A204.1 (cell line): ENCODE measurements around the gene OR8A1.
A peak's percentile ranks its signal among the peaks of the same experiment; 100 is the strongest.

Experiments
- FAIRE-seq: peaks from 2 replicates; lab custom pipeline; 2012; peaks lifted over from hg19 to GRCh38; lab: Jason Lieb, UNC

The OR8A1 gene

GRCh38 chr11:124569697-124570096 is at the start of gene OR8A1:
Gene OR8A1, plus strand, starts transcription at chr11:124569997. Its CDS starts 123 bp downstream, at chr11:124570120.
- no peak for FAIRE-seq

- no peak for FAIRE-seq
These were observed 49.3 kb upstream of the OR8A1 start for GRCh38 chr11:124520550-124520854.

- no peak for FAIRE-seq
These were observed 36.2 kb upstream of the OR8A1 start for GRCh38 chr11:124533626-124534025.

- FAIRE-seq = no peak
These were observed 35.7 kb upstream of the OR8A1 start for GRCh38 chr11:124534051-124534450.

GRCh38 chr11:124535552-124536232 is 34.1 kb upstream of the OR8A1 start:
- FAIRE-seq = no peak

GRCh38 chr11:124536520-124536919 is 33.3 kb upstream of the OR8A1 start:
- FAIRE-seq = no peak

GRCh38 chr11:124538019-124538418 is 31.8 kb upstream of the OR8A1 start:
- no peak for FAIRE-seq

- no peak for FAIRE-seq
These were observed 28.6 kb upstream of the OR8A1 start for GRCh38 chr11:124541204-124541603.

- no peak for FAIRE-seq
These were observed 26.7 kb upstream of the OR8A1 start for GRCh38 chr11:124543145-124543544.

- FAIRE-seq = no peak
These were observed 26.2 kb upstream of the OR8A1 start, which contains the start of gene OR8B12 for GRCh38 chr11:124543554-124543953. Gene OR8B12, minus strand, starts transcription at chr11:124543654. Its CDS starts 0 bp downstream, at chr11:124543654.

- FAIRE-seq = no peak
These were observed 18.6 kb upstream of the OR8A1 start for GRCh38 chr11:124551189-124551588.

- no peak for FAIRE-seq
These were observed 17.8 kb upstream of the OR8A1 start for GRCh38 chr11:124551987-124552386.

GRCh38 chr11:124556828-124557227 is 13.0 kb upstream of the OR8A1 start:
- FAIRE-seq = no peak

- FAIRE-seq = no peak
These were observed 363 bp downstream of the OR8A1 start for GRCh38 chr11:124570160-124570559.

- no peak for FAIRE-seq
These were observed 8.1 kb downstream of the OR8A1 start for GRCh38 chr11:124577716-124578427.

- FAIRE-seq = no peak
These were observed 9.0 kb downstream of the OR8A1 start for GRCh38 chr11:124578761-124579160.

GRCh38 chr11:124581817-124582216 is 12.0 kb downstream of the OR8A1 start:
- FAIRE-seq = no peak

GRCh38 chr11:124582565-124582964 is 12.8 kb downstream of the OR8A1 start:
- FAIRE-seq = no peak

- FAIRE-seq = no peak
These were observed 14.0 kb downstream of the OR8A1 start for GRCh38 chr11:124583781-124584180.

GRCh38 chr11:124584681-124585372 is 15.0 kb downstream of the OR8A1 start:
- FAIRE-seq = no peak

- FAIRE-seq = peak; percentile 97
These were observed 16.6 kb downstream of the OR8A1 start for GRCh38 chr11:124586238-124586860.

- no peak for FAIRE-seq
These were observed 21.6 kb downstream of the OR8A1 start for GRCh38 chr11:124591430-124591829.

- FAIRE-seq = no peak
These were observed 22.8 kb downstream of the OR8A1 start for GRCh38 chr11:124592627-124593026.
